Loucy (cell line): ENCODE measurements around the gene IRAK3.
A peak's percentile ranks its signal among the peaks of the same experiment; 100 is the strongest.
"Not testable (repeated sequence)": the region's sequence is repeated elsewhere in the genome, so short reads cannot be mapped to it uniquely, and the experiment has no call there.

ENCODE experiments used
- H2AFZ ChIP-seq: fragments of 200-600 bp; sonication (generic); 2 replicates; pipeline ENCODE4 v1.6.0; 2016; ENCODE audit warnings: antibody characterized with exemption, mild to moderate bottlenecking, low read length, moderate library complexity
- H3F3A ChIP-seq: fragments of 200-600 bp; 2 replicates; pipeline ENCODE4 v1.6.0; 2016; ENCODE audit warnings: antibody characterized with exemption, low read depth, mild to moderate bottlenecking
- H3K27me3 ChIP-seq: fragments of 200-600 bp; sonication (generic); 2 replicates; pipeline ENCODE4 v1.6.1; 2014; ENCODE audit warnings: low read length, mild to moderate bottlenecking; ENCODE audit not compliant: insufficient read depth, poor library complexity, severe bottlenecking
- H3K36me3 ChIP-seq: fragments of 200-600 bp; sonication (generic); 2 replicates; pipeline ENCODE4 v1.6.1; 2016; ENCODE audit warnings: low read length; ENCODE audit not compliant: insufficient read depth
- H3K4me1 ChIP-seq: fragments of 200-600 bp; sonication (generic); 2 replicates; pipeline ENCODE4 v1.5.1; 2014; ENCODE audit warnings: low read length, mild to moderate bottlenecking; ENCODE audit not compliant: insufficient read depth, poor library complexity, severe bottlenecking
- H3K4me2 ChIP-seq: fragments of 200-600 bp; sonication (generic); 2 replicates; pipeline ENCODE4 v1.6.0; 2014; ENCODE audit warnings: antibody characterized with exemption, low read length, low read depth, mild to moderate bottlenecking; ENCODE audit not compliant: poor library complexity, severe bottlenecking
- H3K4me3 ChIP-seq: fragments of 200-600 bp; sonication (generic); 2 replicates; pipeline ENCODE4 v1.5.1; 2014; ENCODE audit warnings: low read length, mild to moderate bottlenecking, mixed read lengths; ENCODE audit not compliant: poor library complexity, severe bottlenecking
- H3K79me2 ChIP-seq: fragments of 200-600 bp; sonication (generic); 2 replicates; pipeline ENCODE4 v1.6.1; 2014; ENCODE audit warnings: low read length; ENCODE audit not compliant: insufficient read depth
- H3K9ac ChIP-seq: fragments of 200-600 bp; sonication (generic); 2 replicates; pipeline ENCODE4 v1.6.0; 2014; ENCODE audit warnings: mild to moderate bottlenecking, low read depth, low read length, moderate library complexity; ENCODE audit not compliant: poor library complexity, severe bottlenecking
- H3K9me2 ChIP-seq: fragments of 200-600 bp; sonication (generic); replicated peaks from 2 replicates; pipeline ENCODE4 v1.6.1; 2016; ENCODE audit warnings: low read depth, low read length, mixed read lengths
- H3K9me3 ChIP-seq: fragments of 200-600 bp; sonication (generic); 2 replicates; pipeline ENCODE4 v1.6.1; 2014; ENCODE audit warnings: mild to moderate bottlenecking, antibody characterized with exemption, low read length, low read depth; ENCODE audit not compliant: insufficient read depth
- H4K20me1 ChIP-seq: fragments of 200-600 bp; sonication (generic); 2 replicates; pipeline ENCODE4 v1.6.0; 2014; ENCODE audit warnings: antibody characterized with exemption, low read length, mild to moderate bottlenecking; ENCODE audit not compliant: insufficient read depth, poor library complexity, severe bottlenecking
- CTCF ChIP-seq: fragments of 200-600 bp; sonication (generic); conservative IDR thresholded peaks from 2 replicates; pipeline ENCODE4 v1.5.1; 2014; ENCODE audit warnings: mild to moderate bottlenecking, antibody characterized with exemption, low read length
- EZH2phosphoT487 ChIP-seq: fragments of 200-600 bp; IDR thresholded peaks from 2 replicates; pipeline ENCODE4 v1.6.1; 2018; ENCODE audit warnings: antibody characterized with exemption, mild to moderate bottlenecking, moderate library complexity, borderline replicate concordance

IRAK3 gene

GRCh38 chr12:66235626-66236281, 46.7 kb downstream of the IRAK3 start:
- no peaks in the 10 kb centered on the region for H3K27me3 ChIP-seq
- peak overlapping the region; percentile 50 for H3K4me2 ChIP-seq

GRCh38 chr12:66236282-66236675, 47.3 kb downstream of the IRAK3 start:
- not testable (repeated sequence) for H4K20me1 ChIP-seq, H3K4me1 ChIP-seq, H3K79me2 ChIP-seq, H3K27me3 ChIP-seq, H3K9me3 ChIP-seq, H3K9ac ChIP-seq, H3K36me3 ChIP-seq, H3F3A ChIP-seq, H3K9me2 ChIP-seq
- Histone ChIP-seq H3K4me2 (peak overlapping the region; percentile 50), H3K4me3 (peak overlapping the region; percentile 69), H2AFZ (0 out of 2 replicates have a peak overlapping the region, but pooled peaks have one; percentile 9)

More at GRCh38 chr12:66235626-66236281, 46.7 kb downstream of the IRAK3 start:
- Histone ChIP-seq H3F3A (no peaks in the 10 kb centered on the region), H3K36me3 (no peaks in the 10 kb centered on the region), H3K9ac (peak overlapping the region; percentile 51), H2AFZ (peak overlapping the region; percentile 66; the same call in 1 of the 2 replicates), H3K9me3 (no peaks in the 10 kb centered on the region), H3K4me1 (peaks cover 6% of the 10 kb centered on the region), H3K9me2 (no peaks in the 10 kb centered on the region), H3K4me3 (peak overlapping the region; percentile 69), H3K79me2 (no peaks in the 10 kb centered on the region), H4K20me1 (no peaks in the 10 kb centered on the region)
- TF ChIP-seq CTCF (peak; percentile 32), EZH2phosphoT487 (no peak)

- no peaks in the 10 kb centered on the region for H3K9me3 ChIP-seq
- no peaks in the 10 kb centered on the region for H3F3A ChIP-seq
- H3K9me2 ChIP-seq = no peaks in the 10 kb centered on the region
- H2AFZ ChIP-seq = 0 out of 2 replicates have a peak overlapping the region, but pooled peaks have one; percentile 9
- H3K4me3 ChIP-seq = no peak overlapping the region
- no peaks in the 10 kb centered on the region for H3K36me3 ChIP-seq
- peaks cover 6% of the 10 kb centered on the region for H3K4me1 ChIP-seq
- H4K20me1 ChIP-seq = no peaks in the 10 kb centered on the region
- no peak overlapping the region for H3K9ac ChIP-seq
- no peaks in the 10 kb centered on the region for H3K27me3 ChIP-seq
- no peak for TF ChIP-seq EZH2phosphoT487
- no peak for TF ChIP-seq CTCF
- H3K4me2 ChIP-seq = no peak overlapping the region
- no peaks in the 10 kb centered on the region for H3K79me2 ChIP-seq
Measured at GRCh38 chr12:66236969-66237368, 48.0 kb downstream of the IRAK3 start.
